GM03348 (cell line): ENCODE results near the gene SLC8A1.

Experiments used
- DNase-seq: peaks from one replicate; pipeline ENCODE4 v3.0.0; 2012; ENCODE audit warnings: low spot score

The SLC8A1 gene

GRCh38 chr2:40273734-40274182, 178.1 kb downstream of the SLC8A1 start:
- no peak for DNase-seq

GRCh38 chr2:40271094-40271493, 180.8 kb downstream of the SLC8A1 start:
- DNase-seq = no peak

- no peak for DNase-seq
Measured at GRCh38 chr2:40270372-40270771, 181.5 kb downstream of the SLC8A1 start.

- no peak for DNase-seq
Measured at GRCh38 chr2:40268566-40268965, 183.3 kb downstream of the SLC8A1 start.

GRCh38 chr2:40266201-40266600, 185.7 kb downstream of the SLC8A1 start:
- DNase-seq = no peak

GRCh38 chr2:40265602-40266001, 186.3 kb downstream of the SLC8A1 start:
- DNase-seq = no peak

GRCh38 chr2:40261042-40261441, 190.8 kb downstream of the SLC8A1 start:
- DNase-seq = no peak

GRCh38 chr2:40260437-40260836, 191.5 kb downstream of the SLC8A1 start:
- DNase-seq = no peak

GRCh38 chr2:40259900-40260299, 192.0 kb downstream of the SLC8A1 start:
- no peak for DNase-seq

- DNase-seq = no peak
Measured at GRCh38 chr2:40258135-40258457, 193.8 kb downstream of the SLC8A1 start.

- DNase-seq = no peak
Measured at GRCh38 chr2:40257340-40258134, 194.4 kb downstream of the SLC8A1 start.

- no peak for DNase-seq
Measured at GRCh38 chr2:40256649-40257048, 195.2 kb downstream of the SLC8A1 start.

- DNase-seq = no peak
Measured at GRCh38 chr2:40256008-40256407, 195.9 kb downstream of the SLC8A1 start.

GRCh38 chr2:40255103-40255502, 196.8 kb downstream of the SLC8A1 start:
- no peak for DNase-seq

GRCh38 chr2:40254611-40255010, 197.3 kb downstream of the SLC8A1 start:
- DNase-seq = no peak

- no peak for DNase-seq
Measured at GRCh38 chr2:40251137-40251536, 200.8 kb downstream of the SLC8A1 start.

GRCh38 chr2:40249577-40249976, 202.3 kb downstream of the SLC8A1 start:
- no peak for DNase-seq

- DNase-seq = no peak
Measured at GRCh38 chr2:40248294-40248693, 203.6 kb downstream of the SLC8A1 start.

- peak; percentile 67 for DNase-seq
Measured at GRCh38 chr2:40244675-40245074, 207.2 kb downstream of the SLC8A1 start.

GRCh38 chr2:40244251-40244650, 207.6 kb downstream of the SLC8A1 start:
- DNase-seq = no peak

GRCh38 chr2:40243581-40244187, 208.2 kb downstream of the SLC8A1 start:
- peak; percentile 24 for DNase-seq

GRCh38 chr2:40242315-40242714, 209.6 kb downstream of the SLC8A1 start:
- DNase-seq = no peak

GRCh38 chr2:40240070-40240469, 211.8 kb downstream of the SLC8A1 start:
- DNase-seq = peak; percentile 88
